Superior temporal gyrus (tissue), 1 donor: ENCODE measurements around the gene TOGARAM2.
A peak's percentile ranks its signal among the peaks of the same experiment; 100 is the strongest.
"Not testable (repeated sequence)": the region's sequence is repeated elsewhere in the genome, so short reads cannot be mapped to it uniquely, and the experiment has no call there.

ENCODE experiments used
- DNase-seq: peaks from one replicate; pipeline ENCODE4 v3.0.0-alpha.2; 2016; ENCODE audit errors: extremely low spot score

Gene TOGARAM2

GRCh38 chr2:29072971-29073725 lies 92.0 kb downstream of the TOGARAM2 start:
- DNase-seq: no peak

GRCh38 chr2:29073933-29074332 lies 92.8 kb downstream of the TOGARAM2 start:
- DNase-seq: no peak

GRCh38 chr2:29074411-29074810 lies 93.3 kb downstream of the TOGARAM2 start, which contains the start of gene PCARE:
TSS of gene PCARE (minus strand) at chr2:29074523. CDS start at chr2:29074261, 262 bp downstream.
- DNase-seq: no peak

GRCh38 chr2:29075894-29076705 lies 95.0 kb downstream of the TOGARAM2 start:
- peak; percentile 94 for DNase-seq

GRCh38 chr2:29079887-29080286 lies 98.8 kb downstream of the TOGARAM2 start:
- no peak for DNase-seq

- no peak for DNase-seq
These were observed 100.0 kb downstream of the TOGARAM2 start for GRCh38 chr2:29080886-29081743.

GRCh38 chr2:29082804-29083495 lies 101.9 kb downstream of the TOGARAM2 start:
- no peak for DNase-seq

GRCh38 chr2:29084554-29084953 lies 103.5 kb downstream of the TOGARAM2 start:
- peak; percentile 59 for DNase-seq

- not testable (repeated sequence) for DNase-seq
These were observed 109.2 kb downstream of the TOGARAM2 start for GRCh38 chr2:29090311-29090710.

GRCh38 chr2:29096969-29097368 lies 115.9 kb downstream of the TOGARAM2 start:
- DNase-seq: no peak

GRCh38 chr2:29097569-29097968 lies 116.5 kb downstream of the TOGARAM2 start:
- DNase-seq: no peak

- no peak for DNase-seq
These were observed 119.5 kb downstream of the TOGARAM2 start for GRCh38 chr2:29100564-29100963.
